CD4-positive, alpha-beta T cell (primary cell): ENCODE measurements around the gene CD302. TPM values are rescaled to one million over a fixed set of nuclear protein-coding genes. Genes with fewer than 3 reads are reported as not detected.

Source experiments
- ATAC-seq: fragments of 200-7000 bp; cut with Tn5 transposase; one replicate; pipeline ENCODE4 v1.10.0; 2022; ENCODE audit warnings: mild to moderate bottlenecking; ENCODE audit not compliant: poor library complexity
- CTCF ChIA-PET: fragments of 350-600 bp; sonication (Branson Sonifier 250); formaldehyde crosslinking; loops from one replicate; lab custom pipeline; 2021; ENCODE audit warnings: antibody characterized with exemption, inconsistent platforms; lab: Charles Lee
- POLR2A ChIA-PET: fragments of 350-600 bp; sonication (Branson Sonifier 250); formaldehyde crosslinking; loops from one replicate; lab custom pipeline; 2021; ENCODE audit warnings: antibody characterized with exemption, inconsistent platforms; lab: Charles Lee
- DNase-seq, 14 experiments: peaks; one replicate each; pipeline ENCODE4 v3.0.0-alpha.2; 2013 to 2020; ENCODE audit warnings: mixed read lengths in 2 of 14
- H3K27ac ChIP-seq, 2 donors: one replicate each; pipeline versions ENCODE4 v1.5.1 to v1.7.0; 2013; ENCODE audit warnings: low read length in 2 of 2, low read depth in 1 of 2, mild to moderate bottlenecking in 1 of 2
- H3K27me3 ChIP-seq, 2 experiments: 1 replicate in 1 of 2; 2 replicates in 1 of 2; pipeline versions ENCODE4 v1.6.1 to v1.7.0; 2013; ENCODE audit warnings: low read length in 2 of 2, control low read depth in 1 of 2, mild to moderate bottlenecking in 1 of 2, moderate library complexity in 1 of 2; ENCODE audit not compliant: insufficient read depth in 2 of 2, control insufficient read depth in 1 of 2
- H3K36me3 ChIP-seq: one replicate; pipeline ENCODE4 v1.6.1; 2013; ENCODE audit warnings: low read length, control low read depth; ENCODE audit not compliant: insufficient read depth
- H3K4me1 ChIP-seq: one replicate; pipeline ENCODE4 v1.6.1; 2013; ENCODE audit warnings: low read length, control low read depth; ENCODE audit not compliant: insufficient read depth
- H3K4me3 ChIP-seq: one replicate; pipeline ENCODE4 v1.5.1; 2013; ENCODE audit warnings: mild to moderate bottlenecking, low read length, moderate library complexity
- H3K9me3 ChIP-seq, 2 experiments: 1 replicate in 1 of 2; 2 replicates in 1 of 2; pipeline versions ENCODE4 v1.6.1 to v1.7.0; 2013; ENCODE audit warnings: low read length in 2 of 2, mild to moderate bottlenecking in 2 of 2, control low read depth in 1 of 2, moderate library complexity in 1 of 2; ENCODE audit not compliant: control insufficient read depth in 1 of 2, insufficient read depth in 1 of 2
- H3K27ac Mint-ChIP-seq: one replicate; pipeline ENCODE4 v1.8.0; 2020; ENCODE audit warnings: mixed read lengths
- H3K27me3 Mint-ChIP-seq: one replicate; pipeline ENCODE4 v1.8.0; 2021; ENCODE audit warnings: mixed read lengths
- H3K36me3 Mint-ChIP-seq: one replicate; pipeline ENCODE4 v1.8.0; 2021; ENCODE audit warnings: low read depth, mixed read lengths
- H3K4me1 Mint-ChIP-seq: one replicate; pipeline ENCODE4 v1.8.0; 2021; ENCODE audit warnings: low read depth, mixed read lengths
- H3K4me3 Mint-ChIP-seq: one replicate; pipeline ENCODE4 v1.8.0; 2020; ENCODE audit warnings: mild to moderate bottlenecking, mixed read lengths
- H3K9me3 Mint-ChIP-seq: one replicate; pipeline ENCODE4 v1.8.0; 2020; ENCODE audit warnings: mixed read lengths
- intact Hi-C, 2 experiments: fragments of 100-400 bp; cut with DNase I in 1 of 2; cut with micrococcal nuclease in 1 of 2; formaldehyde crosslinking; loops; one replicate each; pipeline versions ENCODE4 v1.15.1 to v1.9.0; 2023 to 2025; cut with DNase I, micrococcal nuclease
- total RNA-seq, 174 experiments: library from RNA in 2 of 174; stranded (reverse) in 2 of 174; gene quantifications; one replicate each; pipeline ENCODE4 v1.2.3 and lab custom pipeline; 2021 to 2026
- TF ChIP-seq, protein P1 (sequence below): fragments of 200-600 bp; IDR thresholded peaks from one replicate; pipeline ENCODE4 v1.8.0; 2022; ENCODE audit warnings: antibody characterized with exemption, mild to moderate bottlenecking

Gene CD302
- total RNA-seq, 2 experiments from 2014 or later: 1.0 to 1.1 TPM

- no peak for DNase-seq
- TF ChIP-seq, protein P1, sequence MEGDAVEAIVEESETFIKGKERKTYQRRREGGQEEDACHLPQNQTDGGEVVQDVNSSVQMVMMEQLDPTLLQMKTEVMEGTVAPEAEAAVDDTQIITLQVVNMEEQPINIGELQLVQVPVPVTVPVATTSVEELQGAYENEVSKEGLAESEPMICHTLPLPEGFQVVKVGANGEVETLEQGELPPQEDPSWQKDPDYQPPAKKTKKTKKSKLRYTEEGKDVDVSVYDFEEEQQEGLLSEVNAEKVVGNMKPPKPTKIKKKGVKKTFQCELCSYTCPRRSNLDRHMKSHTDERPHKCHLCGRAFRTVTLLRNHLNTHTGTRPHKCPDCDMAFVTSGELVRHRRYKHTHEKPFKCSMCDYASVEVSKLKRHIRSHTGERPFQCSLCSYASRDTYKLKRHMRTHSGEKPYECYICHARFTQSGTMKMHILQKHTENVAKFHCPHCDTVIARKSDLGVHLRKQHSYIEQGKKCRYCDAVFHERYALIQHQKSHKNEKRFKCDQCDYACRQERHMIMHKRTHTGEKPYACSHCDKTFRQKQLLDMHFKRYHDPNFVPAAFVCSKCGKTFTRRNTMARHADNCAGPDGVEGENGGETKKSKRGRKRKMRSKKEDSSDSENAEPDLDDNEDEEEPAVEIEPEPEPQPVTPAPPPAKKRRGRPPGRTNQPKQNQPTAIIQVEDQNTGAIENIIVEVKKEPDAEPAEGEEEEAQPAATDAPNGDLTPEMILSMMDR: no peak
- intact Hi-C loops: no loop called here
- no peaks in the 10 kb centered on the region for H3K27me3 ChIP-seq
- Mint-ChIP-seq H3K9me3 (no peaks in the 10 kb centered on the region), H3K27me3 (no peaks in the 10 kb centered on the region), H3K36me3 (peaks cover 73% of the 10 kb centered on the region), H3K4me3 (no peak overlapping the region), H3K4me1 (peaks cover 6% of the 10 kb centered on the region), H3K27ac (peak overlapping the region; percentile 31)
- H3K4me1 ChIP-seq: no peaks in the 10 kb centered on the region
- no peaks in the 10 kb centered on the region for H3K9me3 ChIP-seq
- no peak overlapping the region for H3K27ac ChIP-seq
- peaks cover 91% of the 10 kb centered on the region for H3K36me3 ChIP-seq
- ATAC-seq: no peak
- CTCF ChIA-PET: interaction anchor here (1.4 to 1.6 kb wide), 2 partner anchors 10 to 28 kb away, joined by 3 to 4 read pairs; no protein-coding TSS in a partner anchor
- H3K4me3 ChIP-seq: no peak overlapping the region
- POLR2A ChIA-PET: interaction anchor here (1.5 kb wide), 1 partner anchor 47 kb away, joined by 6 read pairs; the partner anchor contains the start of gene MARCHF7
These were observed 38.4 kb downstream of the CD302 start for GRCh38 chr2:159759577-159759976.

GRCh38 chr2:159758686-159759085 lies 39.3 kb downstream of the CD302 start:
- Histone ChIP-seq H3K4me1 (no peaks in the 10 kb centered on the region), H3K9me3 (no peaks in the 10 kb centered on the region), H3K27me3 (no peaks in the 10 kb centered on the region), H3K4me3 (no peak overlapping the region), H3K27ac (no peak overlapping the region), H3K36me3 (peaks cover 91% of the 10 kb centered on the region)
- no peak overlapping the region for H3K4me3 Mint-ChIP-seq
- H3K36me3 Mint-ChIP-seq: peaks cover 66% of the 10 kb centered on the region
- POLR2A ChIA-PET: interaction anchor here (1.5 kb wide), 1 partner anchor 46 kb away, joined by 6 read pairs; the partner anchor contains the start of gene MARCHF7
- peaks cover 6% of the 10 kb centered on the region for H3K4me1 Mint-ChIP-seq
- intact Hi-C loops: no loop called here
- ATAC-seq (no peak), DNase-seq (no peak)
- TF ChIP-seq, protein P1: no peak
- CTCF ChIA-PET: interaction anchor here (1.4 kb wide), 1 partner anchor 28 kb away, joined by 3 read pairs; no protein-coding TSS in a partner anchor
- peak overlapping the region; percentile 60 for H3K27ac Mint-ChIP-seq
- no peaks in the 10 kb centered on the region for H3K27me3 Mint-ChIP-seq
- no peaks in the 10 kb centered on the region for H3K9me3 Mint-ChIP-seq

GRCh38 chr2:159758239-159758638 lies 39.8 kb downstream of the CD302 start:
- Mint-ChIP-seq H3K27ac (peak overlapping the region; percentile 60), H3K9me3 (no peaks in the 10 kb centered on the region), H3K36me3 (peaks cover 61% of the 10 kb centered on the region), H3K27me3 (no peaks in the 10 kb centered on the region), H3K4me3 (no peak overlapping the region), H3K4me1 (peaks cover 6% of the 10 kb centered on the region)
- no peaks in the 10 kb centered on the region for H3K4me1 ChIP-seq
- ChIA-PET POLR2A (no interaction called here), CTCF (interaction anchor here (1.4 kb wide), 1 partner anchor 27 kb away, joined by 3 read pairs; no protein-coding TSS in a partner anchor)
- H3K4me3 ChIP-seq: no peak overlapping the region
- peaks cover 90% of the 10 kb centered on the region for H3K36me3 ChIP-seq
- DNase-seq: no peak
- no peaks in the 10 kb centered on the region for H3K9me3 ChIP-seq
- no peak overlapping the region for H3K27ac ChIP-seq
- H3K27me3 ChIP-seq: no peaks in the 10 kb centered on the region
- ATAC-seq: no peak
- TF ChIP-seq, protein P1: no peak
- intact Hi-C loops: no loop called here
